Testis (tissue), 2 donors: ENCODE data around the gene SIPA1L3.

Source experiments
- CTCF ChIP-seq, 3 experiments: fragments of 450-650 bp in 2 of 3; fragments of 200-600 bp in 1 of 3; sonication (generic) in 1 of 3; IDR thresholded peaks; one replicate each; pipeline ENCODE4 v1.5.1; 2016 to 2019; ENCODE audit warnings: antibody characterized with exemption in 3 of 3, mild to moderate bottlenecking in 2 of 3, moderate library complexity in 1 of 3
- POLR2A ChIP-seq: fragments of 450-650 bp; IDR thresholded peaks from one replicate; pipeline ENCODE4 v1.6.1; 2017; ENCODE audit warnings: antibody characterized with exemption, mild to moderate bottlenecking, moderate library complexity

GRCh38 chr19:38057959-38058690 is 151.1 kb downstream of the SIPA1L3 start:
- TF ChIP-seq CTCF (IDR thresholded peaks at IDR 0.05): no peak
- TF ChIP-seq POLR2A: no peak
